ENCODE results near the gene LZTFL1. TPM values are rescaled to one million over a fixed set of nuclear protein-coding genes. Genes with fewer than 3 reads are reported as not detected.

Gene LZTFL1
- total and polyA plus RNA-seq, 8 donors = 3.5 to 14.1 (median 9.1) TPM

DNA sequence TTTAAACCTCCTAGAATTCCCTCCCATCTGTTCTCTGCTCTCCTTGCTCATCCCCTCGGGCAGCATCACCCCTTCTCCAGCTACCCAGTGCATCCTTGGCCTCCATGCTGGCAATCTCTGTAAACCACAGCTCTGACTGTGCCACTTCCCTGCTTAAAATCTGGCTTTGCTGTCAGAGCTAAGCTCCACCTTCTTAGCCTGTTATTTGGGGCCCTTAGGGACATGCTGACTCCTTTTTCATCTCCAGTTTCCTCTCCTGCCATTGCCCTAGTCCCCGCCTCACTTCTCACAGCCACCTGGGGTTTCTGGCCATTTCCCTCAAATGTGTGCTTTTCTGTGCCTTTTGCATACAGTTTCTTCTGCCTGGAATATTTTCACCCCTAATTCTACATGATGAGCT lies 51.3 kb downstream of the LZTFL1 start:
- intact Hi-C loops (cut with DNase I) = no loop called here
- Histone ChIP-seq H3K4me3 (no peak overlapping the region), H3K27ac (no peak overlapping the region), H3K27me3 (peaks cover 0 to 5% (median 0%) of the 10 kb centered on the region in 4 donors), H3K36me3 (no peaks in the 10 kb centered on the region), H3K4me1 (no peaks in the 10 kb centered on the region), H3K9me3 (no peaks in the 10 kb centered on the region)
- DNase-seq = no peak
- 59 to 77% methylated on average over 2 of the region's 2 CpGs for WGBS, 2 donors
- TF ChIP-seq CTCF (IDR thresholded peaks at IDR 0.05) = no peak
- no peak for ATAC-seq
- no peak for FAIRE-seq

GRCh38 chr3:45789235-45789812 lies 52.6 kb downstream of the LZTFL1 start:
- Histone ChIP-seq H3K4me1 (no peaks in the 10 kb centered on the region), H3K4me3 (no peak overlapping the region), H3K27me3 (no peaks in the 10 kb centered on the region), H3K9me3 (no peaks in the 10 kb centered on the region), H3K27ac (no peak overlapping the region), H3K36me3 (no peaks in the 10 kb centered on the region)
- intact Hi-C loops (cut with DNase I) = no loop called here
- ATAC-seq (no peak), DNase-seq (no peak), FAIRE-seq (no peak)
- WGBS, 2 donors = 64 to 81% methylated on average over 4 of the region's 4 CpGs
- TF ChIP-seq CTCF (IDR thresholded peaks at IDR 0.05) = no peak

- H3K27me3 ChIP-seq = no peaks in the 10 kb centered on the region
- 93 to 96% methylated on average over 2 of the region's 2 CpGs for WGBS, 2 donors
- DNase-seq (no peak), FAIRE-seq (no peak), ATAC-seq (no peak)
- H3K9me3 ChIP-seq = no peaks in the 10 kb centered on the region
- no peaks in the 10 kb centered on the region for H3K4me1 ChIP-seq
- intact Hi-C loops (cut with DNase I) = no loop called here
- no peak overlapping the region for H3K27ac ChIP-seq
- H3K4me3 ChIP-seq = no peak overlapping the region
- H3K36me3 ChIP-seq = no peaks in the 10 kb centered on the region
- no peak for TF ChIP-seq CTCF (IDR thresholded peaks at IDR 0.05)
These were observed 54.4 kb downstream of the LZTFL1 start for GRCh38 chr3:45787551-45787950.

GRCh38 chr3:45786801-45787495 lies 55.0 kb downstream of the LZTFL1 start:
- intact Hi-C loops (cut with DNase I) = no loop called here
- no peak overlapping the region for H3K4me3 ChIP-seq
- no peak for ATAC-seq
- H3K9me3 ChIP-seq = no peaks in the 10 kb centered on the region
- H3K27me3 ChIP-seq = no peaks in the 10 kb centered on the region
- no peaks in the 10 kb centered on the region for H3K36me3 ChIP-seq
- DNase-seq = no peak
- no peak overlapping the region for H3K27ac ChIP-seq
- no peak for FAIRE-seq
- TF ChIP-seq CTCF (IDR thresholded peaks at IDR 0.05) = no peak
- H3K4me1 ChIP-seq = no peaks in the 10 kb centered on the region
- 48 to 79% methylated on average over 4 of the region's 4 CpGs for WGBS, 2 donors

- Histone ChIP-seq H3K27ac (no peak overlapping the region), H3K36me3 (no peaks in the 10 kb centered on the region), H3K4me3 (no peak overlapping the region), H3K4me1 (no peaks in the 10 kb centered on the region), H3K27me3 (no peaks in the 10 kb centered on the region), H3K9me3 (no peaks in the 10 kb centered on the region)
- ATAC-seq (no peak), DNase-seq (no peak), FAIRE-seq (no peak)
- TF ChIP-seq CTCF (IDR thresholded peaks at IDR 0.05) = no peak
- WGBS, 2 donors = 70% methylated on average over 3 of the region's 3 CpGs
- intact Hi-C loops (cut with DNase I) = no loop called here
These were observed 56.2 kb downstream of the LZTFL1 start for GRCh38 chr3:45785605-45786150.

All from pancreas (tissue), 10 donors.